Ramos (cell line): ENCODE data around the gene RAB7B.

Experiments used
- in situ Hi-C: fragments of 300-500 bp; cut with MboI; formaldehyde crosslinking; loops from one replicate; pipeline ENCODE4 v1.14.3; 2022; ENCODE audit warnings: low sequenced_read_pairs; ENCODE audit not compliant: unreplicated experiment

The RAB7B gene

DNA sequence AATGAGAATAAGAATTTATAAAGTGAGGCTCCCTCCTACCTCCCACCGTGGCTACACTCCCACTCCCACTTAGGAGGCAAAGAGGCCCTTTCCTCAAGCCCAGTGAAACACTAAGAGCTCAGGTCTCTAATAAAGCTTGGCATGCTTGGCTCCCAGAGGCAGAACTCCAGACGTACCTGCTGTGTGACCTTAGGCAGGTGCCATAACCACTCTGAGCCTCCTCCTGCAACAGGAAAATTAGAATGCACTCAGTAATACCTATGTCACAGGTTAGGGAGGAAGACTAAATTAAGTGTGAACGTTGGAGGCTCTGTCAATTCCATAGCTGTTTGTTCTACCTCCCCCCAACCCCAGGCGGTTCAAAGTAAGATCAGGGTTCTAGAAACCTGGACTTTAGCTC lies 43.4 kb downstream of the RAB7B start:
- in situ Hi-C loops, result loop anchor here (25.0 kb wide), 1 partner anchor 397 kb away; a partner anchor contains a TSS

DNA sequence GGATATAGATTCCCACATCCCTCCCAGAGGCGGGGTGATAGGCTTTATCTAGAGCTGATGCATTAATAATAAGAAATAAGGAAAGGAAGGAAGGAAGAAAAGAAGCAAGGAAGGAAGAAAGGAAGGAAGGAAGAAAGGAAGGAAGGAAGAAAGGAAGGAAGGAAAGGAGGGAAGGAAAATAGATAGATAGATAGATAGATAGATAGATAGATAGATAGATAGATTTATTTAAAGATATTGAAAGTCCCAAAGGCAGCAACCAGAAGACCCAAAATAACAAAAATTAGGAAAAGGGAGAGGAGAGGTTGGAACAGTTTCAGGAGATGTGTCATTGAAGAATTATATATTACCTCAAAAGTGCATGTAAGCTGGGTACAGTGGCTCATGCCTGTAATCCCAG lies 47.7 kb downstream of the RAB7B start:
- in situ Hi-C loops, result loop anchor here (25.0 kb wide), 1 partner anchor 393 kb away; a partner anchor contains a TSS

DNA sequence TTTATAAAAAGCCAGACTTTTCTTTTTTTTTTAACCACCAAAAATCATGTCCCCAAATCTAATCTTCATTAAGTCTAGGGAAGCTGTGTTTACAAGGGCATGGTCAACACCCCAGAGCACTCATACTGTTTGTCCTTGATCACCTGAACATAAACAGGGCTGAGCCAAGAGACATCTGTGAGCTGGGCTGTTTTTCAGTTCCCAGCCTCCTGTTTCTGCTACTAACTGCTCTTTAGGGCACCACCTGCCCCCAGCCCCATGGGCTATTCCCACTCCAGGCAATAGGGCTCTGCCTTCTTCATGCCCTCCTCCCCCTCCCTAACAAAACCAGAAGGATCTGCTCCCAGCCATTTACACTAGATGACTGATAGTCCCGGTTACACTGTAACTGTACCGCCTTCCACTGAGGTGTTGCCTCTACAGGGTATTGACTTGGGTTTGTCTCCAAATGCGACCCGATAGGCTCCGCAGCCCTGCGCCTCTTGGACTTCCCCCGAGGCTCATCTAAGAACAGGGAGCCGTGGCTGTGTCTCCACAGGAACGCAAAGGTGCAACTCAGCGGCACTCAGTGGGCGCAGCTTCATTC lies 48.3 kb downstream of the RAB7B start:
- in situ Hi-C loops, result loop anchor here (25.0 kb wide), 1 partner anchor 393 kb away; a partner anchor contains a TSS

GRCh38 chr1:205951746-205952145 lies 51.4 kb downstream of the RAB7B start:
- in situ Hi-C loops, result loop anchor here (25.0 kb wide), 1 partner anchor 389 kb away; a partner anchor contains a TSS

GRCh38 chr1:205950826-205951549 lies 52.2 kb downstream of the RAB7B start:
- in situ Hi-C loops, result loop anchor here (25.0 kb wide), 1 partner anchor 389 kb away; a partner anchor contains a TSS

DNA sequence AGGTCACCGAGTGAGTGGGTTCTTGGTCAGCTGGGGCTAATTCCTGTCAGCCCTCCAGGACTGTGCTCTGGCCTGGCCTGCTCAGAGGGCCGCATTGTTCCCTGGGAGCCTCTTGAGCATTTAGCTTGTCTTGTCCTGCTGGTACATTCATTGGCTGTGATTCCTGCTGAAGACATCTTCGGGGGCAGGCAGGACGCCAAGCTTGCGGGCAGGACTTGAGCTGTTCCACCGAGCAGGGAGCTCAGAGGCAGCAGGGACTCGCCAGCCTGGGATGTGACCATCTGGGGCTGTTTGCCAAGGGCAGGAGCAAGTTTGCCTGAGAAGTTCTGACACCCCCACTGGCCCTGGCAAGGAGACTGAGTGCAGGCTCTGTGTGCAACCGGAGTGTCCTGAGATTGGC lies 52.9 kb downstream of the RAB7B start:
- in situ Hi-C loops, result loop anchor here (25.0 kb wide), 1 partner anchor 388 kb away; a partner anchor contains a TSS

DNA sequence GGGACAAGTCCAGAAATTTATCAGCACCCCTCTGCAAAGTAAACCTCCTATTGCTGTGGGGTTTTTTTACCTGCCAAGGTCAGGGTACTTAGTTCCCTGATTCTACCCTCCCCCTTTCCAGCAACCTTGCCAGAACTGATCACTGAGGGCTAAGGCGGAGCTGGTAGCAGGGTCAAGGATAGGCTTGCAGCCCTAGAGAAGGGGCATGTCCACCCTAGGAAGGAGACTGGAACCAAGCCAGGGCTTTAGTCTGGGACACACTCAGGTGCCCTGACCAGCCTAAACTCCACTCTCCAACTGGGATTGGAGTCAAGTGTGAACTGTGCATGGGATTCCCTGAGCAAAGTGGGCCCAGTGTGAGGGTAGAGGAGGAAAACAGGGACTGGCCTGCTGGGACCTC lies 53.4 kb downstream of the RAB7B start:
- in situ Hi-C loops, result loop anchor here (25.0 kb wide), 1 partner anchor 387 kb away; a partner anchor contains a TSS

GRCh38 chr1:205948886-205949285 lies 54.3 kb downstream of the RAB7B start:
- in situ Hi-C loops, result no loop called here

DNA sequence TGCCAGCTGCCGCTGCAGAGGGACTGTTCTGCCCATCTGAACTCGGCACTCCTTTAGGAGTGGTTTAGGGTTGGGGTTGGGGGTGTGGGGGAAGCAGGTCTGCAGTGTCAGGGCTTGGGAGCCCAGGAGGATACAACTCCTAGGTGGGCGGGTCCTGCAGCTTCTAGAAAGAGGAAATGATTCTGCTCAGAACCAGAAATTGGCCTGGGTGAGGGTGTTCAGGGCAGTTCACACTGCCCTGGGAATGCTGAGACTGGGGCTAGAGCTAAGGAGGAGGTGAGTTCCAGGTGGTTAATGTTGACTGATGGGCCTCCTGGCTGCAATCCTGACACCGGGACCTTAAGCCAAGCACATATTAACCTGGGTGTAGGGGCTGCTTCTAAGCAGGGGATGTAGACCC lies 55.2 kb downstream of the RAB7B start:
- in situ Hi-C loops, result no loop called here

DNA sequence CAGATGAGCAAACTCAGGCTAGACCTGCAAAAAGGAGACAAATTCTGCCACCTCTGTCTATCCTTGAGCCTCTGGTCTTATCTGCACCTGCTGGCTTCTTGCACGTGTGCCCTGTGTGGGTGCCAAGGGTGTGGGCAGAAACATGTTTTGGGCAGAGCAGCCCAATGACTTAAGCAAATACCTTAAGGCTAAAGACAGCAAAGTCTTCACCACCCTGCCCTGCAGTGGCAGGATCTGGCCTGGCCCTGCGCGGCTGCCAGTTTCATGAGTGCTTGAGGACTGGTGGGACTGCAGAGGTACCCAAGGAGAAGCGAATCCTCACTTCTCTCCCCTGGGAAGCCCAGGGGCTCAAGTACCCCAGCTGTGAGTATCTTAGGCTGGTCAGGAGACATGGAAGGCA lies 56.2 kb downstream of the RAB7B start:
- in situ Hi-C loops, result no loop called here

- in situ Hi-C loops, result no loop called here
These were observed 58.1 kb downstream of the RAB7B start for GRCh38 chr1:205945069-205945468.

GRCh38 chr1:205944525-205944924 lies 58.7 kb downstream of the RAB7B start:
- in situ Hi-C loops, result no loop called here

DNA sequence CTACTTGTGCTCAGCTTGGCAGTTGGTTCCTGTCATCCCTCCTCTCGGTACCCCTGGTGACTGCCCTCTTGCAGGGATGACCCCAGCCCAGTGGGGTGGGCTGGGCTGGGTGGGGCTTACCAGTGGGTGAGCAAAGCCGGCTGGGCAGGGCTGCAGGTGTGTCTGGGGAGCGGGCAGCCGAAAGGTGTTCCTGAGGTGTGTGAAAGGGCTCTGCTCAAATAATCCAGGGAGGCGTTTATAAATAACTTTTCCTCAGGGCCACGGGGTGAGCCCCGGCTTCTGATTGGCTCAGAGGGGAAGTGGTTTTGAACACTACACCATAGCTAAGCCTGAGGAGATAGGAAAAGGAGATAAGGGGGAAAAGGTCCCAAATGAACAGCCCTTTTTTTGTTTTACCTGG lies 60.0 kb downstream of the RAB7B start, which contains the start of gene SLC26A9:
Gene SLC26A9, minus strand, starts transcription at position 212 of the 400 bp plus-strand sequence. CDS start 7,636 bp downstream, outside the sequence.
- in situ Hi-C loops, result no loop called here

GRCh38 chr1:205942631-205943159 lies 60.5 kb downstream of the RAB7B start:
- in situ Hi-C loops, result no loop called here

DNA sequence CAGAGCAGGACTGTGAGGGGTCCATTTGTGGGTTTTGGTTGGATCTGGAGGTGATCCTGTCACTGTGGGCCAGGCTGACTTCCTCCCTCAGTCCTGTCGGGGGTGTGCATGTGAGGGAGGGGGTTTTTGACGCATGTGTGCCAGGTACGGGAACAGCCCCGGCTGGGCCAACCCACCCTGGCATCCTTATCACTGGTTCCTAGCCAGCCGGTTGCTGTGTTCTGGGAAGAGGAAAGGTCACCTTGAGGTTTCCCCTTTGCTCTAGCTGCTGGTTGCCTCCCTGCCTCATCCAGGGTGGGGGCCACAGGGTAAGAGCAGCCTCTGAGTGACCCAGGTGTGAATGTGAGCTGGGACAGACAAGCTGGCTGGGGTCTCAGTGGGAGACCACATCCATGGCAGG lies 62.5 kb downstream of the RAB7B start:
- in situ Hi-C loops, result no loop called here

DNA sequence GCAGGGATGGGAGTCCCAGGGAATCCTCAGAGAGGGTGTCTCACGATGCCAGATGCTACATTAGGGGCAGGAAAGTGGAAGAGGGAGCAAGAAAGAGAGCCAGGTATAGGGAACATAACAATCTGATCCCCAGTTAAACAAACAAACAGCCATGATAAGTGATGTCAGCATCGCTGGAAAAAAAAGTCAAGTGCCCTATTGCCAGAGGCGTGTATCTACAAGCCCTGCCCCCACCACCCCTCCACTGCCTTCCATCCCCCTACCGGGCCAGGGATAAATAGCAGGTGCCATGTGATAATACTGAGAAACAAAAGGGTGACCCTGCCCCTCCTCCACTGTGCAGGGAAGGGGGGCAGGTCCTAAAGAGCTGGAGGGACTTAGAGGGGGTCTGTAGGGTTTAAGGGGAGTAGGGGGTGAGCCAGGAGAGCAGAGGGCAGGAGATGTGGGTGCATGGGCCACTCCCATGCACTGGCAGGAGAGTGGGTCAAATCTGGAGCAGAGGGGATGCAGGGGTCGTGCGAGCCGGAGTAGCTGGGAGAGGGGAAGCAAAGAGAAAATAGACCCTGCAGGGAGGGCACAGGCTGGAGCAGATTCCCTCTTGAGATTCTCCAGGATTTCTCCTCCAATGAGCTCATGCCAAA lies 63.4 kb downstream of the RAB7B start:
- in situ Hi-C loops, result no loop called here

DNA sequence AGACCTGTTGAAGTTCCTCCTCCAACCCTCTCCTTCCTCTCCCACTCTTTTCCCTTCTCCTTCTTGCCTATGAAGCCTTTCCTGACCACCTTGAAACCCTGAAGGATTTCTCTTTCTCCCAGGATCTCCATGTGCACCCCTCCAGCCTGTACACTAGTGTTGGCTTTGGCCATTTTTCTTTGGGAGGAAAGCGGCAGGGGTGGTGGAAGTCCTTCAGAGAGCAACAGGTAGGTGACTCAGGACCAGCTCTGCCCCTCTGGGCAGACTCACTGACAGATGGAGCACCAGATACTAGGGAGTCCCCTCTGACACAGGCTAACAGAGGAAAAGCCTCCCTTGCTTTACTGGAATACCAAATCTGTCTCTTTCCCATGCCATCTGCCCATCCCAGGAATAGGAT lies 64.5 kb downstream of the RAB7B start:
- in situ Hi-C loops, result no loop called here

DNA sequence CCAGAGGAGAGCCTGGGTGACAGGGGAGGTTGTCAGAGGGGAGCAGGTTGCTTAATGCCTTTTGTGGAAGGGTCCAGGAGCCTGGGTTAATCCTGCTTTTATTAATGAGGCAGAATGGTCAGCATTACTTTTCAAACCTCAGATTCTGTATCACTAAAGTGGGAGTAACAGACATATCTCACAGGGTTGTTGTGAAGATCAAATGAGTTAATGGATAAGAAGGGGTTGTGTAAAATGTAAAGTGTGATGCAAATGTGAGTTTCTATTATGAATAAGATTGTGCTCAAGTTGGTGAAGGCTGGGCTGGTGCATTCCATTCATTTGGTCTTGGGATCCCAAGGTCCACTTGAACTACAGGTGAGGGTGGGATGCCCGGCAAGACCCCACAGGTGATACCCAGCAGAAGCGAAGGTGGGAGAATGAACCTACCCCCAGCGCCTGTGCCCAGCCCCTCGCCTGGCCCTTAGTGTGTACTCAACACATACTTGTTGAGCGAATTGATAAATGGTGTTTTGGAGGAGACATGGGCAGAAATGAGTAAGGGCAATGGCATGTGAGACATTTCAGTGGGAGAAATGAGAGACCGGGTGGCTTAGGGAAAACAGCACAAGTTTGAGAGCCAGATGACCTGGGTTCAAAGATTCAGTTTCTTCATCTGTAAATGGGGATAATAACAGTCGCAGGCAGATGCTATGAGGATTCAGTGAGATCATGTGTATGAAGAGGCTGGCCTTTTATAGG lies 66.2 kb downstream of the RAB7B start:
- in situ Hi-C loops, result no loop called here

GRCh38 chr1:205936311-205936710 lies 66.9 kb downstream of the RAB7B start:
- in situ Hi-C loops, result no loop called here

- in situ Hi-C loops, result no loop called here
These were observed 67.3 kb downstream of the RAB7B start for GRCh38 chr1:205935869-205936268.
